ENCODE data around the gene MAPK11. TPM values are rescaled to one million over a fixed set of nuclear protein-coding genes. Genes with fewer than 3 reads are reported as not detected.

MAPK11 gene
- total RNA-seq, 1 donor from 2014 or later = 131 TPM

- Mint-ChIP-seq H3K9me3 (ENCODE audit: unreplicated experiment) (no peaks in the 10 kb centered on the region), H3K27ac (ENCODE audit: unreplicated experiment) (no peak overlapping the region), H3K27me3 (ENCODE audit: unreplicated experiment) (peaks cover 9% of the 10 kb centered on the region), H3K4me3 (ENCODE audit: unreplicated experiment) (peak overlapping the region; percentile 76), H3K36me3 (ENCODE audit: unreplicated experiment) (no peaks in the 10 kb centered on the region), H3K4me1 (ENCODE audit: low read depth, unreplicated experiment) (no peaks in the 10 kb centered on the region)
- no peak for TF ChIP-seq CTCF (IDR thresholded peaks at IDR 0.05; ENCODE audit: partially characterized antibody, unreplicated experiment)
- DNase-seq = peak; percentile 75
Observed at GRCh38 chr22:50260801-50261614, 9.2 kb downstream of the MAPK11 start.

- Mint-ChIP-seq H3K27me3 (ENCODE audit: unreplicated experiment) (peaks cover 10% of the 10 kb centered on the region), H3K36me3 (ENCODE audit: unreplicated experiment) (no peaks in the 10 kb centered on the region), H3K4me1 (ENCODE audit: low read depth, unreplicated experiment) (no peaks in the 10 kb centered on the region), H3K4me3 (ENCODE audit: unreplicated experiment) (peak overlapping the region; percentile 76), H3K9me3 (ENCODE audit: unreplicated experiment) (no peaks in the 10 kb centered on the region), H3K27ac (ENCODE audit: unreplicated experiment) (no peak overlapping the region)
- no peak for TF ChIP-seq CTCF (IDR thresholded peaks at IDR 0.05; ENCODE audit: partially characterized antibody, unreplicated experiment)
- no peak for DNase-seq
Observed at GRCh38 chr22:50260434-50260800, 9.8 kb downstream of the MAPK11 start.

- no peak for DNase-seq
- Mint-ChIP-seq H3K4me1 (ENCODE audit: low read depth, unreplicated experiment) (no peaks in the 10 kb centered on the region), H3K36me3 (ENCODE audit: unreplicated experiment) (no peaks in the 10 kb centered on the region), H3K27me3 (ENCODE audit: unreplicated experiment) (peaks cover 12% of the 10 kb centered on the region), H3K9me3 (ENCODE audit: unreplicated experiment) (peaks cover 2% of the 10 kb centered on the region), H3K27ac (ENCODE audit: unreplicated experiment) (no peak overlapping the region), H3K4me3 (ENCODE audit: unreplicated experiment) (no peak overlapping the region)
- TF ChIP-seq CTCF (IDR thresholded peaks at IDR 0.05; ENCODE audit: partially characterized antibody, unreplicated experiment) = no peak
Observed at GRCh38 chr22:50259302-50259701, 10.9 kb downstream of the MAPK11 start.

GRCh38 chr22:50258361-50259292 is 11.6 kb downstream of the MAPK11 start:
- TF ChIP-seq CTCF (IDR thresholded peaks at IDR 0.05; ENCODE audit: partially characterized antibody, unreplicated experiment) = no peak
- H3K4me1 Mint-ChIP-seq (ENCODE audit: low read depth, unreplicated experiment) = no peaks in the 10 kb centered on the region
- H3K36me3 Mint-ChIP-seq (ENCODE audit: unreplicated experiment) = no peaks in the 10 kb centered on the region
- peaks cover 12% of the 10 kb centered on the region for H3K27me3 Mint-ChIP-seq (ENCODE audit: unreplicated experiment)
- H3K9me3 Mint-ChIP-seq (ENCODE audit: unreplicated experiment) = peaks cover 2% of the 10 kb centered on the region
- no peak overlapping the region for H3K27ac Mint-ChIP-seq (ENCODE audit: unreplicated experiment)
- no peak for DNase-seq
- no peak overlapping the region for H3K4me3 Mint-ChIP-seq (ENCODE audit: unreplicated experiment)

All from glutamatergic neuron (in vitro differentiated cells).